HG02610 (cell line): ENCODE measurements around the gene ERCC5.

Experiments
- ATAC-seq: cut with Tn5 transposase; IDR thresholded peaks from one replicate; pipeline ENCODE4 v1.9.1; 2021; ENCODE audit warnings: mild to moderate bottlenecking, moderate library complexity; ENCODE audit not compliant: unreplicated experiment

ERCC5 gene

GRCh38 chr13:102839462-102839861 lies 6.4 kb upstream of the ERCC5 start:
- ATAC-seq, result no peak

GRCh38 chr13:102845289-102845629 lies 573 bp upstream of the ERCC5 start:
- peak; percentile 17 for ATAC-seq

- ATAC-seq, result peak; percentile 36
Measured at GRCh38 chr13:102846261-102847015, 606 bp downstream of the ERCC5 start.

GRCh38 chr13:102847272-102848234 lies 1.7 kb downstream of the ERCC5 start:
- ATAC-seq, result peak; percentile 14

GRCh38 chr13:102848956-102849355 lies 3.1 kb downstream of the ERCC5 start:
- ATAC-seq, result no peak

- ATAC-seq, result no peak
Measured at GRCh38 chr13:102852556-102852955, 6.7 kb downstream of the ERCC5 start.

- ATAC-seq, result peak; percentile 71
Measured at GRCh38 chr13:102854675-102855074, 8.8 kb downstream of the ERCC5 start.

- ATAC-seq, result no peak
Measured at GRCh38 chr13:102856557-102856956, 10.7 kb downstream of the ERCC5 start.

- no peak for ATAC-seq
Measured at GRCh38 chr13:102862624-102863210, 16.9 kb downstream of the ERCC5 start.

GRCh38 chr13:102863590-102863989 lies 17.8 kb downstream of the ERCC5 start:
- ATAC-seq, result no peak

- no peak for ATAC-seq
Measured at GRCh38 chr13:102868366-102868936, 22.6 kb downstream of the ERCC5 start.

GRCh38 chr13:102869948-102870676 lies 24.3 kb downstream of the ERCC5 start:
- ATAC-seq, result peak; percentile 4

GRCh38 chr13:102870677-102871415 lies 25.0 kb downstream of the ERCC5 start:
- peak; percentile 63 for ATAC-seq

GRCh38 chr13:102872131-102872530 lies 26.3 kb downstream of the ERCC5 start:
- no peak for ATAC-seq

- ATAC-seq, result no peak
Measured at GRCh38 chr13:102872531-102872930, 26.7 kb downstream of the ERCC5 start.

- ATAC-seq, result peak; percentile 86
Measured at GRCh38 chr13:102873653-102874052, 27.8 kb downstream of the ERCC5 start.

- ATAC-seq, result no peak
Measured at GRCh38 chr13:102875256-102875655, 29.4 kb downstream of the ERCC5 start.

GRCh38 chr13:102877303-102877702 lies 31.5 kb downstream of the ERCC5 start:
- no peak for ATAC-seq

- no peak for ATAC-seq
Measured at GRCh38 chr13:102878481-102878880, 32.6 kb downstream of the ERCC5 start.
